Kidney epithelial cell (primary cell): ENCODE measurements around the gene CALHM6. TPM values are rescaled to one million over a fixed set of nuclear protein-coding genes. Genes with fewer than 3 reads are reported as not detected.

ENCODE experiments used
- DNase-seq: peaks from one replicate; pipeline ENCODE4 v3.0.0-alpha.2; 2010; ENCODE audit warnings: low read depth
- H3K27me3 ChIP-seq: 2 replicates; pipeline ENCODE4 v1.6.0; 2011; ENCODE audit warnings: low read length; ENCODE audit not compliant: control insufficient read depth, insufficient read depth
- H3K36me3 ChIP-seq: 2 replicates; pipeline ENCODE4 v1.5.1; 2011; ENCODE audit warnings: low read length; ENCODE audit not compliant: control insufficient read depth, insufficient read depth
- H3K4me3 ChIP-seq: 2 replicates; pipeline ENCODE4 v1.5.1; 2011; ENCODE audit warnings: low read depth, mild to moderate bottlenecking, control low read depth, low read length
- total RNA-seq: library from RNA; depleted of rRNA; stranded (reverse); fragments of >200 nt; gene quantifications from 2 replicates; pipeline ENCODE4 v1.2.3, GENCODE V29; 2015
- TF ChIP-seq, protein P1 (sequence below): IDR thresholded peaks from 2 replicates; pipeline ENCODE4 v1.5.1; 2011; ENCODE audit warnings: mild to moderate bottlenecking, moderate library complexity, low read length, control low read depth, inconsistent platforms; ENCODE audit not compliant: insufficient read depth, poor library complexity, severe bottlenecking

Gene CALHM6
- total RNA-seq, 1 donor from 2014 or later = 4.8 TPM

DNA sequence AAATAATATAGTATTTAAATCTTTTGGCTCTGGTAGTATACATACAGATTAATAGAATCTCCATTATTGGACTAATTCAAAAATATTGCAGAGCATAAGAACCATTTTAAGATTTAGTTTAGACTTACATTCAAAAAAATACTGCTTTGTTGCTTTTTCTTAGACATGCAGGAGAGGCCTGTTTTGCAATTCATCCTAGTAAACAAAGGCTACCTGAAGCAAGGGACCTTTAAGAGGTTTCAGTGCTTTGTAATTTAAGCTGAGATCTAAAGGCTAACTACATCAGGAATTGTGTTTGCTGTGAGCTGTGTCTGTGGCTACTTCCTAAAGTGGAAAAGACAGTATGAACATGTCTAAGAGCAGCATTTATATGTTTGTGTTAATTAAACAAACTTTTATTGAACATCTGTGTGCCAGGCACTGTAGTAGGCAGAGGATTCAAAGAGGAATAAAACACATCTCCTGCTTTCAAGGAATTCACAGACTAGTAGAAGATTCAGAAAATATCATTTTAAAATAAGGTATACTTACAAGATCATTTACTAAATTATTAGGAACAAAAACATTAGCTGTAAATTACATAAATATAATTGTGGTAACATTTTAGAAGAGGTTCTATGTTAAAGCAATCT, 29.1 kb upstream of the CALHM6 start:
- Histone ChIP-seq H3K4me3 (no peak overlapping the region), H3K27me3 (no peaks in the 10 kb centered on the region), H3K36me3 (no peaks in the 10 kb centered on the region)
- TF ChIP-seq, protein P1, sequence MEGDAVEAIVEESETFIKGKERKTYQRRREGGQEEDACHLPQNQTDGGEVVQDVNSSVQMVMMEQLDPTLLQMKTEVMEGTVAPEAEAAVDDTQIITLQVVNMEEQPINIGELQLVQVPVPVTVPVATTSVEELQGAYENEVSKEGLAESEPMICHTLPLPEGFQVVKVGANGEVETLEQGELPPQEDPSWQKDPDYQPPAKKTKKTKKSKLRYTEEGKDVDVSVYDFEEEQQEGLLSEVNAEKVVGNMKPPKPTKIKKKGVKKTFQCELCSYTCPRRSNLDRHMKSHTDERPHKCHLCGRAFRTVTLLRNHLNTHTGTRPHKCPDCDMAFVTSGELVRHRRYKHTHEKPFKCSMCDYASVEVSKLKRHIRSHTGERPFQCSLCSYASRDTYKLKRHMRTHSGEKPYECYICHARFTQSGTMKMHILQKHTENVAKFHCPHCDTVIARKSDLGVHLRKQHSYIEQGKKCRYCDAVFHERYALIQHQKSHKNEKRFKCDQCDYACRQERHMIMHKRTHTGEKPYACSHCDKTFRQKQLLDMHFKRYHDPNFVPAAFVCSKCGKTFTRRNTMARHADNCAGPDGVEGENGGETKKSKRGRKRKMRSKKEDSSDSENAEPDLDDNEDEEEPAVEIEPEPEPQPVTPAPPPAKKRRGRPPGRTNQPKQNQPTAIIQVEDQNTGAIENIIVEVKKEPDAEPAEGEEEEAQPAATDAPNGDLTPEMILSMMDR = no peak
- no peak for DNase-seq

DNA sequence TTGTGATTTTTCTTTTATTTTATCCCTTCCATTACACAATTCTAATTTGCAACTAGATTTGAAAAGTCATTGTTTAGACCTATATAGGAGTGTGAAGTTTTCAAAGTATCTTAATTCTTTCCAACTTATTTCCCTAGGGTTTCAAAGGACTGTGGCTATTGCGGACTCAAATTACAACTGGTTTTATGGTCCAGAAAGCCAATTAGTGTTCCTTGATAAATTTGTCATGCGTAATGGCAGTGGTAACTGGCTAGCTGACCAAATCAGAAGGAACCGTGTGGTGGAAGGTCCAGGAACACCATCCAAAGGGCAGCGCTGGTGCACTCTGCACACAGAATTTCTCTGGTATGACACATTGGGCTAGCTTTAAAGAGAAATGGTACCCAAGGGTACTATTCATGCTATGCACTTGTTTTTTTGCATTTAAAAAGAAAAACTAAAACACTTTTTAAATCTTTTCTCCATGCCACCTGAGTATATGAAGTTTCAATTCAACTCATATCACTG, 27.9 kb upstream of the CALHM6 start:
- no peak for DNase-seq
- no peaks in the 10 kb centered on the region for H3K36me3 ChIP-seq
- no peak overlapping the region for H3K4me3 ChIP-seq
- TF ChIP-seq, protein P1 = no peak
- H3K27me3 ChIP-seq = no peaks in the 10 kb centered on the region

DNA sequence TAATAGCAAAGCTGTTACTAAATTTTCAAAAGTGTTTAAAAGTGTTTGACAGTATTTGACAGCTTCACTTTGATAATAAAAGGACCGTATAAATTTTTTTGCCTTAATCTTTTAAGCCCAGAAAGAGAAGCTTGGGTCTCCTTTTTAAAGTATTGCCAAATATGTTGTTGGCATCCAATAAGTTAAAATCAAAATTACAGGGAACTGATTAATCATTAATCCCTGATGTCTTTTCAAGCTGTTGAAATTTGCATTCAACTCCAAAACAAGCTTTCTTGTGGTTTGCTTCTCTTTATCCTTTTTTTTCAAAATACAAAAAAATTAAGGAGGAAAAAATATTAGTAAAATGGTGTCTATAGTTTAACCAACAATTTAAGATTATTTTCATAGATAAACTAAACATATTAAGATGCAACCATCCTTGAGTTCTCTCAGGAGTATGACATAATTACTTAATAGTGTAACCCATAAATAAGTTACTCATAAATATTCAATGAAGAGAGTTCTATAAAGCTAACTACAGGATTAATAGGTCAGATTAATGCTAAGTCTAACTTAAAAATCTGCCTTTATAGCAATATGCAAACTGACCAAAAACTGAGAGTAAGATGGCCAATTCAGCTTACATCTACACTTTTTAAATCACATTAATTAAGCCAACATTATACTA, 27.0 kb upstream of the CALHM6 start:
- DNase-seq = no peak
- TF ChIP-seq, protein P1 = no peak
- H3K27me3 ChIP-seq = no peaks in the 10 kb centered on the region
- no peaks in the 10 kb centered on the region for H3K36me3 ChIP-seq
- H3K4me3 ChIP-seq = no peak overlapping the region

DNA sequence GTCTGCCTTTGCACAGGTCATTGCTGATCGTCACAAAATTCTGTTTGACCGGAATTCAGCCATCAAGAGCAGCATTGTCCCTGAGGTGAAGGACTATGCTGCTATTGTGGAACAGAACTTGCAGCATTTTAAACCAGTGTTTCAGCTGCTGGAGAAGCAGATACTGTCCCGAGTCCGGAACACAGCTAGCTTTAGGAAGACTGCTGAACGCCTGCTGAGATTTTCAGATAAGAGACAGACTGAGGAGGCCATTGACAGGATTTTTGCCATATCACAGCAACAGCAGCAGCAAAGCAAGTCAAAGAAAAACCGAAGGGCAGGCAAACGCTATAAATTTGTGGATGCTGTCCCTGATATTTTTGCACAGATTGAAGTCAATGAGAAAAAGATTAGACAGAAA, 24.6 kb upstream of the CALHM6 start:
- Histone ChIP-seq H3K4me3 (no peak overlapping the region), H3K36me3 (no peaks in the 10 kb centered on the region), H3K27me3 (no peaks in the 10 kb centered on the region)
- no peak for DNase-seq
- TF ChIP-seq, protein P1 = no peak

DNA sequence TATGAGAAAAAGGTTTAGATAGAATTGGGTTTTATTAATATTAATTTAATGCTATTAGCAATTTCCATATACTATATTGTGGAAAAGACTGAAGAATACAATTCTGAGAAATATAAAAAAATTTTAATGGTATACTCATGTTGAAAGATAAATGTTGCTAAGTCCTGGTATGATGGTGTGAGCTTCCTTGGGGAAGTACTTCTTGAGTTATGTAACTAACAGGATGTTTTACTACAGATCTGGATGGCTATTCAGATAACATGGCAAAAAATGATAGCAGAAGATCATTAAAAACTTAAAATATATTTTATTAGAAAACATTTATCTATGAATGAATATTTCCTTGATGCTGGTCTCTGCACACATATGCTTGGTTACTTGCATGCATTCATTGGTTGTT, 23.5 kb upstream of the CALHM6 start:
- no peak for DNase-seq
- H3K4me3 ChIP-seq = no peak overlapping the region
- TF ChIP-seq, protein P1 = no peak
- no peaks in the 10 kb centered on the region for H3K36me3 ChIP-seq
- H3K27me3 ChIP-seq = no peaks in the 10 kb centered on the region
